SK-N-MC (cell line): ENCODE measurements around the gene CLIC6.

Experiments used
- DNase-seq: peaks from one replicate; pipeline ENCODE4 v3.0.0-alpha.2; 2011; ENCODE audit warnings: low read depth, low spot score
- H3K27ac ChIP-seq: fragments of 200-600 bp; sonication (generic); 2 replicates; pipeline ENCODE4 v1.5.1; 2016; ENCODE audit warnings: mixed run types
- H3K36me3 ChIP-seq: fragments of 200-600 bp; sonication (generic); 2 replicates; pipeline ENCODE4 v1.6.1; 2017; ENCODE audit warnings: antibody characterized with exemption, low read length, mixed read lengths; ENCODE audit not compliant: insufficient read depth
- H3K4me3 ChIP-seq: fragments of 200-600 bp; sonication (generic); 2 replicates; pipeline ENCODE4 v1.5.1; 2016
- H3K9ac ChIP-seq: fragments of 200-600 bp; sonication (generic); 2 replicates; pipeline ENCODE4 v1.8.0; 2017; ENCODE audit warnings: mixed run types, mixed read lengths; ENCODE audit not compliant: insufficient read length
- H3K9me3 ChIP-seq: fragments of 200-600 bp; sonication (generic); 2 replicates; pipeline ENCODE4 v1.6.1; 2017; ENCODE audit warnings: low read depth, mild to moderate bottlenecking, antibody characterized with exemption, low read length, moderate library complexity, mixed read lengths
- EZH2 ChIP-seq: fragments of 200-600 bp; sonication (generic); IDR thresholded peaks from one replicate; pipeline ENCODE4 v1.6.1; 2017; ENCODE audit warnings: antibody characterized with exemption
- FOXP2 ChIP-seq: optimal IDR thresholded peaks from 2 replicates; pipeline ENCODE3; 2011; ENCODE audit warnings: mild to moderate bottlenecking, moderate library complexity; ENCODE audit not compliant: insufficient read depth; ENCODE audit errors: extremely low read length, control extremely low read depth
- POLR2AphosphoS5 ChIP-seq: IDR thresholded peaks from 2 replicates; pipeline ENCODE4 v1.6.1; 2012; ENCODE audit warnings: mild to moderate bottlenecking, low read depth, low read length, borderline replicate concordance

Gene CLIC6

GRCh38 chr21:34670220-34670961, 1.6 kb downstream of the CLIC6 start:
- no peak overlapping the region for H3K27ac ChIP-seq
- H3K9ac ChIP-seq = no peak overlapping the region
- no peak for TF ChIP-seq EZH2
- no peaks in the 10 kb centered on the region for H3K36me3 ChIP-seq
- no peaks in the 10 kb centered on the region for H3K9me3 ChIP-seq
- peak overlapping the region; percentile 57 for H3K4me3 ChIP-seq
- DNase-seq = no peak

- no peaks in the 10 kb centered on the region for H3K9me3 ChIP-seq
Observed at GRCh38 chr21:34670962-34671348, 2.2 kb downstream of the CLIC6 start.

GRCh38 chr21:34671462-34671861, 2.7 kb downstream of the CLIC6 start:
- H3K4me3 ChIP-seq = no peak overlapping the region
- H3K36me3 ChIP-seq = no peaks in the 10 kb centered on the region
- H3K9ac ChIP-seq = no peak overlapping the region
- H3K27ac ChIP-seq = no peak overlapping the region
- TF ChIP-seq POLR2AphosphoS5 (no peak), FOXP2 (no peak), EZH2 (no peak)
- no peak for DNase-seq
- H3K9me3 ChIP-seq = no peaks in the 10 kb centered on the region

More at GRCh38 chr21:34670962-34671348, 2.2 kb downstream of the CLIC6 start:
- Histone ChIP-seq H3K36me3 (no peaks in the 10 kb centered on the region), H3K27ac (no peak overlapping the region), H3K9ac (no peak overlapping the region), H3K4me3 (no peak overlapping the region)
- DNase-seq = no peak
- no peak for TF ChIP-seq EZH2
- TF ChIP-seq POLR2AphosphoS5 = no peak
- no peak for TF ChIP-seq FOXP2

- no peaks in the 10 kb centered on the region for H3K9me3 ChIP-seq
- no peak overlapping the region for H3K27ac ChIP-seq
- no peak for TF ChIP-seq FOXP2
- TF ChIP-seq POLR2AphosphoS5 = no peak
- TF ChIP-seq EZH2 = no peak
- no peaks in the 10 kb centered on the region for H3K36me3 ChIP-seq
- H3K9ac ChIP-seq = no peak overlapping the region
- H3K4me3 ChIP-seq = no peak overlapping the region
- DNase-seq = no peak
Observed at GRCh38 chr21:34671891-34672290, 3.1 kb downstream of the CLIC6 start.

- TF ChIP-seq FOXP2 = no peak
- TF ChIP-seq EZH2 = no peak
- TF ChIP-seq POLR2AphosphoS5 = no peak
- DNase-seq = no peak
Observed at GRCh38 chr21:34673006-34673405, 4.2 kb downstream of the CLIC6 start.

GRCh38 chr21:34674468-34674867, 5.7 kb downstream of the CLIC6 start:
- Histone ChIP-seq H3K27ac (no peak overlapping the region), H3K9me3 (no peaks in the 10 kb centered on the region), H3K9ac (no peak overlapping the region), H3K4me3 (no peak overlapping the region), H3K36me3 (no peaks in the 10 kb centered on the region)
- no peak for DNase-seq
- no peak for TF ChIP-seq EZH2

More at GRCh38 chr21:34673006-34673405, 4.2 kb downstream of the CLIC6 start:
- Histone ChIP-seq H3K36me3 (no peaks in the 10 kb centered on the region), H3K9me3 (no peaks in the 10 kb centered on the region), H3K9ac (no peak overlapping the region), H3K4me3 (no peak overlapping the region), H3K27ac (no peak overlapping the region)

GRCh38 chr21:34675871-34676270, 7.1 kb downstream of the CLIC6 start:
- DNase-seq = no peak
- Histone ChIP-seq H3K27ac (no peak overlapping the region), H3K4me3 (no peak overlapping the region)

GRCh38 chr21:34679051-34679450, 10.3 kb downstream of the CLIC6 start:
- H3K9ac ChIP-seq = no peak overlapping the region
- H3K9me3 ChIP-seq = no peaks in the 10 kb centered on the region
- TF ChIP-seq EZH2 (no peak), POLR2AphosphoS5 (no peak), FOXP2 (no peak)
- no peaks in the 10 kb centered on the region for H3K36me3 ChIP-seq
- no peak overlapping the region for H3K27ac ChIP-seq
- no peak for DNase-seq
- no peak overlapping the region for H3K4me3 ChIP-seq

More at GRCh38 chr21:34675871-34676270, 7.1 kb downstream of the CLIC6 start:
- no peaks in the 10 kb centered on the region for H3K9me3 ChIP-seq
- H3K9ac ChIP-seq = no peak overlapping the region
- no peaks in the 10 kb centered on the region for H3K36me3 ChIP-seq
- TF ChIP-seq FOXP2 (no peak), EZH2 (no peak), POLR2AphosphoS5 (no peak)

GRCh38 chr21:34684174-34684876, 15.5 kb downstream of the CLIC6 start:
- Histone ChIP-seq H3K9ac (no peak overlapping the region), H3K9me3 (no peaks in the 10 kb centered on the region), H3K27ac (no peak overlapping the region), H3K4me3 (no peak overlapping the region), H3K36me3 (no peaks in the 10 kb centered on the region)
- no peak for DNase-seq
- TF ChIP-seq POLR2AphosphoS5 (no peak), EZH2 (no peak), FOXP2 (no peak)
